ENCODE results near the gene LGALS13. TPM values are rescaled to one million over a fixed set of nuclear protein-coding genes. Genes with fewer than 3 reads are reported as not detected.

Gene LGALS13
- total RNA-seq, 1 experiment from 2014 or later = not detected

- no peaks in the 10 kb centered on the region for H3K23me2 ChIP-seq (ENCODE audit: insufficient read length, low read depth, low read length, poor library complexity, severe bottlenecking)
- no peak within 1 kb of the TSS for H3T11ph ChIP-seq (ENCODE audit: low read length)
- no peak within 1 kb of the TSS for H3K9ac ChIP-seq (ENCODE audit: extremely low read depth, insufficient read length, low read length)
- Mint-ChIP-seq H3K4me1 (peaks cover 0 to 2% of the 10 kb centered on the region in 2 experiments; a peak in 1 of 4 replicates), H3K27ac (no peak within 1 kb of the TSS), H3K4me3 (no peak within 1 kb of the TSS), H3K9me3 (no peaks in the 10 kb centered on the region), H3K36me3 (ENCODE audit: insufficient read depth in 1 of 3, low read depth in 3 of 3) (no peaks in the 10 kb centered on the region), H3K27me3 (ENCODE audit: low read depth) (peaks cover 54% of the 10 kb centered on the region)
- H4K20me1 ChIP-seq (ENCODE audit: control insufficient read depth, insufficient read depth, insufficient read length) = no peaks in the 10 kb centered on the region
- WGBS (ENCODE audit: extremely low coverage, insufficient read length, low lambda C conversion rate) = no CpG with 5 or more reads among the region's 3 CpGs
- no peaks in the 10 kb centered on the region for H3K4me1 ChIP-seq (ENCODE audit: insufficient read depth, low read length)
- TF ChIP-seq CTCF (conservative IDR thresholded peaks at IDR 0.05) = no peak
- no peak within 1 kb of the TSS for H4K5ac ChIP-seq (ENCODE audit: insufficient read length, low read depth, low read length)
- H3K14ac ChIP-seq (ENCODE audit: insufficient read depth, low read length) = no peak within 1 kb of the TSS
- H3K79me1 ChIP-seq (ENCODE audit: insufficient read depth, low read depth, low read length, poor library complexity, severe bottlenecking) = no peaks in the 10 kb centered on the region
- no peak within 1 kb of the TSS for H2BK15ac ChIP-seq (ENCODE audit: low read depth, low read length)
- no peak within 1 kb of the TSS for H3K4ac ChIP-seq (ENCODE audit: low read depth, low read length)
- no peak within 1 kb of the TSS for H2AK5ac ChIP-seq (ENCODE audit: insufficient read length, low read length)
- no peak within 1 kb of the TSS for H2BK20ac ChIP-seq (ENCODE audit: low read depth, low read length, poor library complexity, severe bottlenecking)
- no peak within 1 kb of the TSS for H3K23ac ChIP-seq (ENCODE audit: insufficient read length, low read depth, low read length)
- H3K56ac ChIP-seq (ENCODE audit: insufficient read length, low read depth, low read length) = no peak within 1 kb of the TSS
- H2AFZ ChIP-seq (ENCODE audit: low read length) = no peak within 1 kb of the TSS
- H2BK120ac ChIP-seq (ENCODE audit: low read depth, low read length, poor library complexity, severe bottlenecking) = no peak within 1 kb of the TSS
- no peak within 1 kb of the TSS for H2BK12ac ChIP-seq (ENCODE audit: insufficient read length, low read depth, low read length)
- no peak within 1 kb of the TSS for H3K27ac ChIP-seq (ENCODE audit: insufficient read length, low read depth, low read length)
- no peak within 1 kb of the TSS for H3K18ac ChIP-seq (ENCODE audit: insufficient read length, low read depth, low read length)
- no peaks in the 10 kb centered on the region for H3K79me2 ChIP-seq (ENCODE audit: insufficient read depth, low read length)
- no peak within 1 kb of the TSS for H4K8ac ChIP-seq (replicated peaks; ENCODE audit: insufficient read length, low read depth, low read length)
- no peak for DNase-seq
- no peaks in the 10 kb centered on the region for H3K9me3 ChIP-seq (ENCODE audit: control insufficient read depth, low read depth, low read length)
- H2BK5ac ChIP-seq (ENCODE audit: insufficient read length, low read length) = no peak within 1 kb of the TSS
- no peak within 1 kb of the TSS for H3K4me2 ChIP-seq (ENCODE audit: insufficient read depth, insufficient read length, low read length)
- no peaks in the 10 kb centered on the region for H3K27me3 ChIP-seq (ENCODE audit: insufficient read depth, low read length)
- no peak within 1 kb of the TSS for H4K91ac ChIP-seq (ENCODE audit: insufficient read length, low read depth, low read length)
Measured at GRCh38 chr19:39655613-39656012, 53.3 kb downstream of the LGALS13 start, which contains the start of gene LGALS16. LGALS16 (plus strand) TSS chr19:39655913; CDS start chr19:39655962, 49 bp downstream.

Other genes starting within 250 kb of the LGALS13 start
- gene PAF1, start 211.4 kb upstream of the LGALS13 start, total RNA-seq (2021) = 34.9 and 38.0 TPM in 2 replicates
- 48.3 and 49.2 TPM in 2 replicates for gene MED29, start 211.1 kb upstream of the LGALS13 start, total RNA-seq (2021)
- gene ZFP36, start 195.7 kb upstream of the LGALS13 start, total RNA-seq (2021) = 14.6 and 15.4 TPM in 2 replicates
- gene PLEKHG2, start 189.9 kb upstream of the LGALS13 start, total RNA-seq (2021) = 167 and 170 TPM in 2 replicates
- 2,711 and 2,810 TPM in 2 replicates for gene RPS16, start 166.6 kb upstream of the LGALS13 start, total RNA-seq (2021)
- gene SUPT5H, start 156.9 kb upstream of the LGALS13 start, total RNA-seq (2021) = 141 and 145 TPM in 2 replicates
- 121 and 128 TPM in 2 replicates for gene TIMM50, start 121.7 kb upstream of the LGALS13 start, total RNA-seq (2021)
- gene DLL3, start 103.6 kb upstream of the LGALS13 start, total RNA-seq (2021) = 2.4 and 2.5 TPM in 2 replicates
- 6.7 and 6.9 TPM in 2 replicates for gene SELENOV, start 87.4 kb upstream of the LGALS13 start, total RNA-seq (2021)
- gene EID2B, start 69.7 kb upstream of the LGALS13 start, total RNA-seq (2021) = 2.1 and 2.2 TPM in 2 replicates
- gene EID2, start 62.4 kb upstream of the LGALS13 start, total RNA-seq (2021) = 18.8 and 18.9 TPM in 2 replicates
- not detected in 2 replicates for gene LGALS16, start 53.4 kb downstream of the LGALS13 start, total RNA-seq (2021)
- gene LGALS14, start 102.0 kb downstream of the LGALS13 start, total RNA-seq (2021) = not detected in 2 replicates
- gene CLC, start 135.5 kb downstream of the LGALS13 start, total RNA-seq (2021) = 0.39 and 0.88 TPM in 2 replicates
- not detected in 2 replicates for gene LEUTX, start 176.3 kb downstream of the LGALS13 start, total RNA-seq (2021)
- 13.6 and 14.3 TPM in 2 replicates for gene DYRK1B, start 231.6 kb downstream of the LGALS13 start, total RNA-seq (2021)
- gene FBL, start 243.9 kb downstream of the LGALS13 start, total RNA-seq (2021) = 621 and 625 TPM in 2 replicates